Omental fat pad (tissue), 4 donors: Measurements from ENCODE around the gene RBM38. TPM values are rescaled to one million over a fixed set of nuclear protein-coding genes. Genes with fewer than 3 reads are reported as not detected.

Source experiments
- ATAC-seq: fragments of 150-250 bp; one replicate; pipeline ENCODE4 v1.9.1; 2016; ENCODE audit warnings: mild to moderate bottlenecking, moderate library complexity; ENCODE audit not compliant: low FRiP score
- DNase-seq: peaks from one replicate; pipeline ENCODE4 v3.0.0-alpha.2; 2019; ENCODE audit warnings: low spot score
- total RNA-seq, 4 donors: library from RNA; depleted of rRNA; stranded (reverse); fragments of >200 nt; gene quantifications; one replicate each; pipeline ENCODE4 v1.1.0, GENCODE V29; 2016
- TF ChIP-seq, protein P1 (sequence below), 3 donors: fragments of 450-650 bp; IDR thresholded peaks; one replicate each; pipeline ENCODE4 v1.5.1; 2016 to 2017; ENCODE audit warnings: antibody characterized with exemption in 3 of 3, mild to moderate bottlenecking in 3 of 3, moderate library complexity in 2 of 3

RBM38 gene
- total RNA-seq, 4 donors from 2014 or later, result 4.6 to 18.0 (median 10.6) TPM

DNA sequence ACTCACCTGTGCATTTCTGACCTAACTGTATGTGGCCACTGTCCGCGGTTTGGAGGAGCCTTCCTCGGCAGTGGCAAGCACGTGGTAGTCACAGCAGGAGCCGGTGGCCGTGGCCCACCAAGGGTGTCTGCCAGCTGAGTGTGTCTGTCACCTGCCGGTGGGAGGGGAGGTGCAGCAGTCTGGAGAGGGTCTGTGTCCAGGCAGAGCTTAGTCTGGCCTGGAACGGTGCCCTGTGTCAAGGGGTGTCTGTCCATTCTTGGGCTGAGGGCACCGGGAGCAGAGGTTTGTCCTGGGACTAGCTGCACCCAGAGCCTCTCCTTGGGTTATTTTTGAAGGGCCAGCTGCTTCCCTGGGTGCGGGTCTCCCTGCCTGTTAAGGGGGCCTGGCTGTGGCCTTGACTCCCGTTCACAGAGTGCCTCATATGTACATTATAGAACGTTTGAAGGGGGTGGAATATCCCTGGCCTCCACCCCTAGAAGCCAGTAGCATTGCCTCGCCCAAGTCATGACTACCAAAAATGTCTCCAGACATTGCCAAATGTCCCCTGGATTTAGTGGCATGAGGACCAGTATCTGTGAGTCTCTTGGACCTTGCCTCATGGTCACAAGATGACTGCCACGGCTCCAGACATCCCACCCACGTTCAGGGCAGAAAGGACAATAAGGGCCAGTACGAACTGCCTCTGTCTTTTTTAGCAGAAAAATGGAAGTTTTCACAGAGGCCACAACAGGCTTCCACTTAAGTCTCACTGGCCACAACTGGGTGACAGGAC lies 5.2 kb downstream of the RBM38 start:
- ATAC-seq (no peak), DNase-seq (no peak)
- TF ChIP-seq, protein P1, sequence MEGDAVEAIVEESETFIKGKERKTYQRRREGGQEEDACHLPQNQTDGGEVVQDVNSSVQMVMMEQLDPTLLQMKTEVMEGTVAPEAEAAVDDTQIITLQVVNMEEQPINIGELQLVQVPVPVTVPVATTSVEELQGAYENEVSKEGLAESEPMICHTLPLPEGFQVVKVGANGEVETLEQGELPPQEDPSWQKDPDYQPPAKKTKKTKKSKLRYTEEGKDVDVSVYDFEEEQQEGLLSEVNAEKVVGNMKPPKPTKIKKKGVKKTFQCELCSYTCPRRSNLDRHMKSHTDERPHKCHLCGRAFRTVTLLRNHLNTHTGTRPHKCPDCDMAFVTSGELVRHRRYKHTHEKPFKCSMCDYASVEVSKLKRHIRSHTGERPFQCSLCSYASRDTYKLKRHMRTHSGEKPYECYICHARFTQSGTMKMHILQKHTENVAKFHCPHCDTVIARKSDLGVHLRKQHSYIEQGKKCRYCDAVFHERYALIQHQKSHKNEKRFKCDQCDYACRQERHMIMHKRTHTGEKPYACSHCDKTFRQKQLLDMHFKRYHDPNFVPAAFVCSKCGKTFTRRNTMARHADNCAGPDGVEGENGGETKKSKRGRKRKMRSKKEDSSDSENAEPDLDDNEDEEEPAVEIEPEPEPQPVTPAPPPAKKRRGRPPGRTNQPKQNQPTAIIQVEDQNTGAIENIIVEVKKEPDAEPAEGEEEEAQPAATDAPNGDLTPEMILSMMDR (IDR thresholded peaks at IDR 0.05), result no peak

DNA sequence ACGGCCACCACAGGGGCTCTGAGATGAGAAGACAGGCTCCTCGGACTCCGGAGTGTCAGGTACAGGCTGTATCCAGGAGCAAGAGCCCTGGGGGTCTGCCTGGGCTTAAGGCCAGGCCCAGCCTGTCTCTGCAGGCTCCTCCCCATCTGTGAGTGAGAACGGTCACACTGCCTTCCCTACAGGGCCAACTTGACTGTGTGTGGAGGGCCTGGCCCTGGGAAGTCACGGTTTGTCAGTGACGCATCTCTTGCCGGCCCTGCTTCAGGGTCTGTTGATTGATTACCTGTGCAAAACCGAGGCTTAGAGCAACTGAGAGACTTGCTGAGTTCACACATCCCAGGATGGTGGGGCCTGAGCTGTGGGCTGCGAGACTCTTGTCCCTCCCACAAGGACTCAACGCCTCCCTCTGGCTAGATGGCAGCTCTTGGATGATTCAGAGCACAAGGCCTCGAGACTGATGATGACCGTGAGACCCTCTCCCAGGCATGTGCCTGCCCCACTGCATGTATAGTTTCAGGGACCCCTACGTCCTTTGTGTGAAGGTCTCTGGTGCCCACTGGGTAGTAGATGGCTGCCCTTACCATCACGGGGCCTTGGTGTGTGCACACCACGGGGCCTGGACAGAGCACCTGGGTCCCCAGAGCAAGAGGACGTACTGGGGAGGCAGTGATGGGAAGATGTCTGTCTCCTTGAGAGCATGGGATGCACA lies 5.9 kb downstream of the RBM38 start:
- DNase-seq (no peak), ATAC-seq (no peak)
- TF ChIP-seq, protein P1 (IDR thresholded peaks at IDR 0.05), result no peak

DNA sequence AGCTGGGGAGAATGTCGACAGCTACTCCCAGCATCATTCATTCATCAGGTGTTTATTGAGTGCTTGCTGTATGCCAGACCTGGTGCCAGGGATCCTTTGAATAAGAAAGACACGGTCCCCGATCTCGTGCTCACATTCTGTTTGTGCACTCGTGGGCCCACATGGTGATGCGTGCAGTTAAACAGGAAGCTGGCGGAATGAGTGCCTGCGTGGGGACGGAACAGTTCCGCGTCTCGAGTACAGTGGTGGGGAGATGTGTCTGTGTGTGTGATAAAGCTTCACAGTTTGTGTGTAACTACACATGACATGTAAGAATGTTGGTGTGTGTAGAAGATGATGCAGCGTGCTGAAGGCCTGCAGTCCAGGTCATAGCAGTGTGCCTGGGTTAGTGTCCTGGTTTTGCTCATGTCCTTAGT lies 6.5 kb downstream of the RBM38 start:
- TF ChIP-seq, protein P1 (IDR thresholded peaks at IDR 0.05), result no peak
- DNase-seq, result no peak
- ATAC-seq, result no peak

DNA sequence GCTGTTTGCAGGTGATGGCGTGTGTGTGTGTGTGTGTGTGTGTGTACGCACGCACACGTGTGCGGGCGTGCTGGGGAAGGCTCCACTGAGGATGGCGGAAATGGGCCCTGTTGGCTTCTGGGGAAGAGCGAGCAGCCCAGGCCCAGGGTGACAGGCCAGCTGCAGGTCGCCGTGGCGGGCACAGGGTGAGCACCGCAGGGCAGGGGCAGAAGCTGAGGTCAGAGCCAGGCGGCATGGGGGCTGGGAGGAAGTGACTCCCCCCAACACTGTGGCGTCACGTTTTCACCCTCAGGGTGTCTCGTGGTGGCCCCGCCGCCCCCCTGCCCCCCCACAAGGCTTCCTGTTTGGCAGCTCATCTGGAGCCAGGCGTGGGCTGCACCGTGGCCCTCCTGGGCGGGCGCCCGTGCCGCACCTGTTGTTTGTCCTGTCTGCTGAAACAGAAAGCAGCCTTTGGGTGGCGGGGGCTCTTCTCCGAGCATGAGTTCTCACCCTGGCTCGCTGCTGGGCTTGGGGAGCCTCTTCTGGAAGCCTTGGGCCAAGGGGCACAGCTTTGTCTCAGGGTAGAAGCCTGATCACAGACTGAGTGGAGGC lies 7.1 kb downstream of the RBM38 start:
- TF ChIP-seq, protein P1 (IDR thresholded peaks at IDR 0.05), result no peak
- DNase-seq, result no peak
- ATAC-seq, result no peak

DNA sequence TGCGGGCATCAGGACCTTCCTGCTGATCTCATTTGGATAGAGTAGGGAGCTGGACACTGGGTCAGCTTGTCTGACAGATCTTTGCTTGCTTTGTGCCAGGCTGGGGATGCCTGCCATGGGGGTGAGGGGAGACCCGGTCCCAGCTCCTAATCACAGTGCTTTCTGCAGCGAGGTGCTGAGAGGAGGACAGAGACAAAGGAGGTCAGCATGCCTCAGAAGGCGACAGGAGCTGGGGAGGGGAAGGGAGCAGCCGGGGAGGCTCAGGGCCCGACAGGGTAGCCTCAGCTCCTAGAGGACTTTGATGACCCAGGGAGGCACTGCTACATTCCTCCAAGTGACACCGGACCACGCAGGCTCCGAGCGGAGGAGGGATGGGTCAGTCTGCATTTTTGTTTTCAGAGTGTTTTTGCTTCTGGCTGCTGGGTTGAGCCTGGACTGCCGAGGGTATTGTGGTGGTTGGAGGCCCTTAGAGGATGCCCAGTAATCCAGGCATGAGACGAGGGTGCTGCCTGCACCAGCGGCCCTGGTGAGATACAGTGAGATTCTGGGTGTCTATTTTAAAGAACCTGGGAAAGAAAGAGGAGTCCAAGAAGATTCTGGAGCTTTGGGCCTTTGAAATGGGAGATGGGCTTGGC lies 7.8 kb downstream of the RBM38 start:
- DNase-seq, result no peak
- no peak for ATAC-seq

DNA sequence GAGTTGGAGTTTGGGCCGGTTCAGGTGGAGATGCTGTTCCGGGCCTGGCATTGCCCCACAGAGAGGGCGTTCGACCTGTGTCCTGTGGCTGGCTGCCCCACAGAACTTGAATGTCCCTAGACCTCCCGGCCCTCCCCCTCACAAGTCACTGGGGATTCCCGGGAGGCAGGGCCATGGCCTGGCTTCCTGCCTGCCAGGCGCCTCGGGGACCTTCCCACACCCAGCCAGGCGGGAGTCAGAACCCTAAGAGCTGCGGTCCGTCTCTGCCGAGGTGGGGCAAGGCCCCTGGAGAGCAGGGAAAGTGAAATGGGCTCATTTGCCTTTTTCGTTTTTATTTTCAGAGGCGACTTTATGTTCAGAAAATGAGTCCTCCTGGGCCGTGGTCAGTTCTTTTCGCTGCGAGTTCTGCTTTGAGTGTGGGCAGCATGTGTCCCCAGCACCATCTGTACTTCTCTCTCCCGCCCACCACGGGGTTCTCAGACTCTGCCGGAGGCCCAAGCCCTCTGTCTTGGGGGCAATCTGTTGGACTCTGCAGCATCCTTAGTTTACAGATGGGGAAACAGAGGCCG lies 8.5 kb downstream of the RBM38 start:
- ATAC-seq, result no peak

More for the DNA sequence above, 7.8 kb downstream of the RBM38 start:
- TF ChIP-seq, protein P1 (IDR thresholded peaks at IDR 0.05), result no peak

More for the DNA sequence above, 8.5 kb downstream of the RBM38 start:
- DNase-seq, result no peak
- TF ChIP-seq, protein P1 (IDR thresholded peaks at IDR 0.05), result no peak
